Common myeloid progenitor, CD34-positive (primary cell): ENCODE measurements around the gene CLEC19A.

Experiments used
- CTCF ChIA-PET: fragments of 350-600 bp; sonication (Branson Sonifier 250); formaldehyde crosslinking; loops from one replicate; lab custom pipeline; 2021; ENCODE audit warnings: antibody characterized with exemption; lab: Charles Lee
- POLR2A ChIA-PET: fragments of 350-600 bp; sonication (Branson Sonifier 250); formaldehyde crosslinking; loops from one replicate; lab custom pipeline; 2021; ENCODE audit warnings: antibody characterized with exemption; lab: Charles Lee
- DNase-seq, 3 donors: peaks; one replicate each; pipeline versions ENCODE4 v3.0.0 to v3.0.0-alpha.2; 2013
- H3K27ac ChIP-seq, 2 experiments: 1 replicate in 1 of 2; 2 replicates in 1 of 2; pipeline ENCODE4 v1.7.0; 2013; ENCODE audit warnings: inconsistent platforms in 2 of 2, low read length in 2 of 2, mild to moderate bottlenecking in 2 of 2, low read depth in 1 of 2, moderate library complexity in 1 of 2; ENCODE audit not compliant: severe bottlenecking in 2 of 2, insufficient read depth in 1 of 2, poor library complexity in 1 of 2
- H3K27me3 ChIP-seq, 5 experiments: replicated peaks in 2 of 5; 1 replicate in 3 of 5; 2 replicates in 2 of 5; pipeline versions ENCODE4 v1.6.1 to v1.7.0; 2013; ENCODE audit warnings: low read length in 4 of 5, mild to moderate bottlenecking in 2 of 5, moderate library complexity in 2 of 5, inconsistent platforms in 1 of 5; ENCODE audit not compliant: insufficient read depth in 5 of 5, control insufficient read depth in 4 of 5
- H3K36me3 ChIP-seq, 4 experiments: 1 replicate in 2 of 4; 2 replicates in 2 of 4; pipeline versions ENCODE4 v1.6.1 to v1.7.0; 2013; ENCODE audit warnings: low read length in 3 of 4, control low read depth in 1 of 4, mild to moderate bottlenecking in 1 of 4; ENCODE audit not compliant: control insufficient read depth in 4 of 4, insufficient read depth in 4 of 4
- H3K4me1 ChIP-seq, 4 experiments: 1 replicate in 3 of 4; 2 replicates in 1 of 4; pipeline versions ENCODE4 v1.6.1 to v1.7.1; 2013; ENCODE audit warnings: low read length in 3 of 4, mild to moderate bottlenecking in 3 of 4, control low read depth in 1 of 4, inconsistent platforms in 1 of 4, moderate library complexity in 1 of 4; ENCODE audit not compliant: control insufficient read depth in 4 of 4, insufficient read depth in 4 of 4; ENCODE audit errors: control extremely low read depth in 1 of 4
- H3K4me3 ChIP-seq, 7 experiments: 1 replicate in 4 of 7; 2 replicates in 3 of 7; pipeline versions ENCODE4 v1.5.1 to v1.7.0; 2013; ENCODE audit warnings: mild to moderate bottlenecking in 7 of 7, low read length in 6 of 7, moderate library complexity in 6 of 7, inconsistent platforms in 2 of 7, low read depth in 2 of 7, control low read depth in 1 of 7; ENCODE audit not compliant: insufficient read depth in 4 of 7, control insufficient read depth in 1 of 7; ENCODE audit errors: extremely low read depth in 1 of 7
- H3K9me3 ChIP-seq, 5 experiments: 1 replicate in 4 of 5; 2 replicates in 1 of 5; pipeline versions ENCODE4 v1.6.1 to v1.7.1; 2013; ENCODE audit warnings: low read length in 4 of 5, mild to moderate bottlenecking in 2 of 5, inconsistent platforms in 1 of 5, low read depth in 1 of 5, moderate library complexity in 1 of 5; ENCODE audit not compliant: control insufficient read depth in 4 of 5, insufficient read depth in 2 of 5; ENCODE audit errors: control extremely low read depth in 1 of 5
- WGBS: methylation state at CpG from one replicate; pipeline ENCODE4 v1.1.5; 2013; ENCODE audit not compliant: insufficient coverage; 5-methylcytosine and 5-hydroxymethylcytosine counted together

The CLEC19A gene

GRCh38 chr16:19242186-19242585 lies 43.3 kb upstream of the CLEC19A start:
- H3K4me3 ChIP-seq: no peak overlapping the region
- H3K27me3 ChIP-seq: no peaks in the 10 kb centered on the region
- DNase-seq: no peak
- ChIA-PET CTCF (interaction anchor here (0.9 kb wide), 1 partner anchor 9 kb away, joined by 4 read pairs; no protein-coding TSS in a partner anchor), POLR2A (no interaction called here)
- WGBS: 86% methylated on average over 1 of the region's 1 CpG
- H3K4me1 ChIP-seq: no peaks in the 10 kb centered on the region
- H3K36me3 ChIP-seq: no peaks in the 10 kb centered on the region
- no peak overlapping the region for H3K27ac ChIP-seq
- H3K9me3 ChIP-seq: peaks cover 0 to 27% (median 14%) of the 10 kb centered on the region in 5 experiments

- WGBS: 96% methylated on average over 3 of the region's 3 CpGs
- H3K27ac ChIP-seq: no peak overlapping the region
- DNase-seq: no peak
- POLR2A ChIA-PET: no interaction called here
- no peaks in the 10 kb centered on the region for H3K36me3 ChIP-seq
- no peaks in the 10 kb centered on the region for H3K27me3 ChIP-seq
- no peaks in the 10 kb centered on the region for H3K4me1 ChIP-seq
- no peak overlapping the region for H3K4me3 ChIP-seq
- peaks cover 0 to 26% (median 10%) of the 10 kb centered on the region in 5 experiments for H3K9me3 ChIP-seq
- CTCF ChIA-PET: no interaction called here
These were observed 42.5 kb upstream of the CLEC19A start for GRCh38 chr16:19242987-19243575.

- 90% methylated on average over 2 of the region's 8 CpGs for WGBS
- POLR2A ChIA-PET: no interaction called here
- CTCF ChIA-PET: no interaction called here
These were observed 40.1 kb upstream of the CLEC19A start for GRCh38 chr16:19245326-19245925.

GRCh38 chr16:19252904-19253303 lies 32.6 kb upstream of the CLEC19A start:
- WGBS: 88% methylated on average over 2 of the region's 2 CpGs
- ChIA-PET POLR2A (no interaction called here), CTCF (interaction anchor here (0.5 kb wide), 1 partner anchor 168 kb away, joined by 5 read pairs; no protein-coding TSS in a partner anchor)
- Histone ChIP-seq H3K27ac (no peak overlapping the region), H3K4me1 (no peaks in the 10 kb centered on the region), H3K27me3 (peaks cover 0 to 12% (median 0%) of the 10 kb centered on the region in 5 experiments), H3K36me3 (no peaks in the 10 kb centered on the region), H3K9me3 (peaks cover 0 to 3% (median 0%) of the 10 kb centered on the region in 5 experiments), H3K4me3 (no peak overlapping the region)
- DNase-seq: no peak

More at GRCh38 chr16:19245326-19245925, 40.1 kb upstream of the CLEC19A start:
- Histone ChIP-seq H3K27me3 (no peaks in the 10 kb centered on the region), H3K4me1 (no peaks in the 10 kb centered on the region), H3K27ac (no peak overlapping the region), H3K4me3 (no peak overlapping the region), H3K9me3 (peaks cover 0 to 11% (median 2%) of the 10 kb centered on the region in 5 experiments), H3K36me3 (no peaks in the 10 kb centered on the region)
- DNase-seq: no peak

GRCh38 chr16:19254611-19255010 lies 30.9 kb upstream of the CLEC19A start:
- no peak overlapping the region for H3K27ac ChIP-seq
- H3K27me3 ChIP-seq: peaks cover 0 to 19% (median 5%) of the 10 kb centered on the region in 5 experiments
- ChIA-PET POLR2A (no interaction called here), CTCF (no interaction called here)
- no peaks in the 10 kb centered on the region for H3K36me3 ChIP-seq
- WGBS: 100% methylated on average over 2 of the region's 4 CpGs
- H3K9me3 ChIP-seq: no peaks in the 10 kb centered on the region
- no peaks in the 10 kb centered on the region for H3K4me1 ChIP-seq
- no peak for DNase-seq
- H3K4me3 ChIP-seq: no peak overlapping the region

- Histone ChIP-seq H3K4me1 (no peaks in the 10 kb centered on the region), H3K9me3 (peaks cover 0 to 14% (median 3%) of the 10 kb centered on the region in 5 experiments), H3K4me3 (no peak overlapping the region), H3K27me3 (peaks cover 0 to 3% (median 2%) of the 10 kb centered on the region in 5 experiments), H3K27ac (no peak overlapping the region), H3K36me3 (no peaks in the 10 kb centered on the region)
- 94% methylated on average over 3 of the region's 4 CpGs for WGBS
- DNase-seq: no peak
- POLR2A ChIA-PET: no interaction called here
- CTCF ChIA-PET: no interaction called here
These were observed 21.3 kb upstream of the CLEC19A start for GRCh38 chr16:19264123-19264673.

- no peak for DNase-seq
- no peaks in the 10 kb centered on the region for H3K4me1 ChIP-seq
- ChIA-PET POLR2A (no interaction called here), CTCF (no interaction called here)
- H3K4me3 ChIP-seq: no peak overlapping the region
- no peak overlapping the region for H3K27ac ChIP-seq
- H3K36me3 ChIP-seq: no peaks in the 10 kb centered on the region
- peaks cover 0 to 14% (median 3%) of the 10 kb centered on the region in 5 experiments for H3K9me3 ChIP-seq
- 80% methylated on average over 5 of the region's 9 CpGs for WGBS
- H3K27me3 ChIP-seq: no peaks in the 10 kb centered on the region
These were observed 20.1 kb upstream of the CLEC19A start for GRCh38 chr16:19265380-19265930.
